ENCODE results near the gene USP28. TPM values are rescaled to one million over a fixed set of nuclear protein-coding genes. Genes with fewer than 3 reads are reported as not detected.

Gene USP28
- total and polyA plus RNA-seq, 2 of the 8 experiments (the other 6 are each of a cell fraction or from before 2014, with no cell fraction given) = 82.6 to 119 TPM

DNA sequence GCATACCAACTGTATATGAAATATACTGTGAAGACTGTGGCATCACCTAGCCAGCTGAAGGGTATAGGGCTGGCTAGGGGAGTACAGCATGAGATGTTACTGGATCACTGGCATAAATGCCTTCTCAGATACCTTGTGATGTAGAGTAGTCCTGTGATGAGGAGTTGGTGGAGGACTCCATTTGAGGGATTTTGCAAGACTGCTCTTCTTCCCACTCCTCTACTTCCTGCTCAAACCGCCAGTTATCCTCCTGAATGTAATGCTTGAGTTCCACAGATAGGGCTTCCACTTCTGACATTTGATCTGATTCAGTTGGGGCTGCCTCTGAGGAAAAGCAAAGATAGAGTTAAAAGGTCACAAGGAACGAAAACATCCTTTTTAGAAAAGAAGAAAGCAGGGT is 66.4 kb downstream of the USP28 start:
- Histone ChIP-seq H2BK120ac (replicated peaks; ENCODE audit: low read depth, low read length) (no peak overlapping the region), H3K79me2 (ENCODE audit: control insufficient read depth in 1 of 2, insufficient read depth in 2 of 2, low read length in 2 of 2) (no peaks in the 10 kb centered on the region), H3K79me1 (ENCODE audit: low read depth, low read length) (no peaks in the 10 kb centered on the region; the same call in 1 of the 2 replicates), H3K27ac (ENCODE audit: low read depth, low read length) (no peak overlapping the region), H2BK12ac (ENCODE audit: low read depth, low read length) (no peak overlapping the region), H2BK15ac (ENCODE audit: low read length) (no peak overlapping the region), H2BK20ac (ENCODE audit: low read length) (no peak overlapping the region), H3K23me2 (ENCODE audit: low read depth, low read length) (no peaks in the 10 kb centered on the region), H2AFZ (ENCODE audit: low read length) (no peak overlapping the region), H3K36me3 (ENCODE audit: control insufficient read depth in 2 of 4, insufficient read depth in 4 of 4, low read length in 3 of 4) (peaks cover 13 to 88% (median 49%) of the 10 kb centered on the region in 4 experiments), H3K9ac (replicated peaks in 1 of 4; ENCODE audit: extremely low read depth in 1 of 4, low read depth in 3 of 4, low read length in 3 of 4) (no peak overlapping the region), H3K4ac (replicated peaks; ENCODE audit: insufficient read length, low read depth, low read length) (no peak overlapping the region), H4K8ac (ENCODE audit: extremely low read depth, insufficient read depth, low read length) (no peak overlapping the region), H4K91ac (replicated peaks; ENCODE audit: insufficient read length, low read length) (no peak overlapping the region), H3K14ac (ENCODE audit: insufficient read length) (no peak overlapping the region), H3K4me2 (ENCODE audit: insufficient read depth in 1 of 2, low read depth in 2 of 2, low read length in 2 of 2) (no peak overlapping the region), H3K9me3 (ENCODE audit: insufficient read depth in 2 of 2, low read depth in 1 of 2, low read length in 1 of 2) (no peaks in the 10 kb centered on the region), H3K56ac (replicated peaks; ENCODE audit: insufficient read length, low read depth, low read length) (no peak overlapping the region), H4K5ac (ENCODE audit: insufficient read length, low read depth, low read length) (no peak overlapping the region), H4K20me1 (replicated peaks in 1 of 2; ENCODE audit: control insufficient read depth in 1 of 2, insufficient read depth in 2 of 2, low read length in 2 of 2) (no peaks in the 10 kb centered on the region), H3K18ac (ENCODE audit: extremely low read depth, low read length) (no peak overlapping the region), H2BK5ac (ENCODE audit: low read depth, low read length) (no peak overlapping the region), H3K4me1 (replicated peaks in 1 of 4; ENCODE audit: control insufficient read depth in 3 of 4, insufficient read depth in 4 of 4, low read length in 3 of 4) (no peaks in the 10 kb centered on the region), H3K23ac (ENCODE audit: insufficient read length) (no peak overlapping the region), H3K27me3 (replicated peaks in 1 of 4; ENCODE audit: control insufficient read depth in 3 of 4, extremely low read depth in 1 of 4, insufficient read depth in 3 of 4, low read length in 3 of 4) (no peaks in the 10 kb centered on the region), H3K4me3 (ENCODE audit: extremely low read depth in 1 of 4, insufficient read depth in 2 of 4, low read depth in 3 of 4, low read length in 4 of 4) (no peak overlapping the region), H2AK5ac (ENCODE audit: low read depth, low read length) (no peak overlapping the region)
- DNase-seq (ENCODE audit: low read depth in 1 of 2, low spot score in 2 of 2) (no peak), FAIRE-seq (no peak)
- ChIA-PET POLR2A (ENCODE audit: partially characterized antibody) (no interaction called here), CTCF (ENCODE audit: partially characterized antibody) (interaction anchor here (1.5 kb wide), 1 partner anchor 24 kb away, joined by 4 read pairs; no protein-coding TSS in a partner anchor)
- WGBS, 2 experiments (ENCODE audit: extremely low coverage in 1 of 2, insufficient coverage in 1 of 2, insufficient read length in 1 of 2, insufficient replicate concordance in 2 of 2, low coverage in 1 of 2, low lambda C conversion rate in 2 of 2, missing lambda C conversion rate in 1 of 2) = 50% methylated on average over 2 of the region's 2 CpGs; no CpG with 5 or more reads in 1 of the 2 experiments
- TF ChIP-seq CHD2 (IDR thresholded peaks at IDR 0.05; ENCODE audit: low read length) (no peak), ATF3 (IDR thresholded peaks at IDR 0.05; ENCODE audit: insufficient read depth, low read depth, low read length) (no peak), FOSL1 (IDR thresholded peaks at IDR 0.05; ENCODE audit: insufficient read depth, low read depth, low read length) (no peak), CHD1 (IDR thresholded peaks at IDR 0.05; ENCODE audit: low read depth, low read length) (no peak), CTCF (IDR thresholded peaks at IDR 0.05; ENCODE audit: control extremely low read depth in 1 of 3, insufficient read depth in 1 of 3, low read depth in 1 of 3, low read length in 3 of 3) (no peak), SIN3A (conservative IDR thresholded peaks at IDR 0.05 in 1 of 2, IDR thresholded peaks at IDR 0.05 in 1 of 2; ENCODE audit: low read depth in 1 of 2, low read length in 2 of 2) (no peak), SIX5 (IDR thresholded peaks at IDR 0.05; ENCODE audit: low read depth, low read length) (no peak), SAP30 (IDR thresholded peaks at IDR 0.05; ENCODE audit: insufficient read depth, insufficient replicate concordance, low read length) (no peak), SIRT6 (IDR thresholded peaks at IDR 0.05; ENCODE audit: low read length) (no peak), SP2 (IDR thresholded peaks at IDR 0.05; ENCODE audit: low read length) (no peak), RBBP5 (IDR thresholded peaks at IDR 0.05; ENCODE audit: borderline replicate concordance, low read depth, low read length) (no peak)

Data from H1 (cell line).